Measurements from ENCODE around the gene BRIX1. TPM values are rescaled to one million over a fixed set of nuclear protein-coding genes. Genes with fewer than 3 reads are reported as not detected.

BRIX1 gene
- total and polyA plus RNA-seq, 2 donors (not counting 3 experiments of a cell fraction or from before 2014, with no cell fraction given), result 14.0 to 28.4 TPM

DNA sequence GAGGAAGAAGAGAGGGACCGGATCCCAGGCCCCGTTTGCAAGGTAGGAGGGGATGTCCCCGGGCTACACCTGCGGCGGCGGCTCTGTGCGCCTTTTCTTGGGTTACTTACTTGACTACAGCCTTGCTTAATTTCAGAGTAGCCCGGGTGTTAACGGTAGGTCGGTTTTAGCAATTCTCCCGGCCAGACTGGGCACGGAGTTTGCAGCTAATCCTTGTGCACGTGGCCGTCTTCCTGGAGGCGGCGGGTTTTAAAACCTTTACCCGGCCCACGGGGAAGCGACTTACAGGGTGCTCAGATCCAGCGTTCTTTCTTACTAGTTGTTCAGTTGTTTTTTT, 313 bp downstream of the BRIX1 start:
- peaks cover under 1 to 9% of the 10 kb centered on the region in 2 experiments for H3K36me3 ChIP-seq (ENCODE audit: control insufficient read depth in 2 of 2, extremely low read depth in 1 of 2, insufficient read depth in 2 of 2, low read length in 2 of 2)
- dilution Hi-C loops (cut with MboI; ENCODE audit: extremely low pct_ligation_motif_present, low sequenced_read_pairs), result loop anchor here (25.0 kb wide), 1 partner anchor 429 kb away; no protein-coding TSS in a partner anchor
- ChIA-PET POLR2A (interaction anchor here (0.6 to 1.6 kb wide), 3 partner anchors 8 to 187 kb away, joined by 3 to 12 read pairs (median 3); partner anchors contain the start of gene DNAJC21), CTCF (interaction anchor here (0.9 to 2.3 kb wide), 10 partner anchors 8 to 444 kb away, joined by 3 to 14 read pairs (median 5); partner anchors contain the start of gene DNAJC21)
- no peaks in the 10 kb centered on the region for H4K20me1 ChIP-seq (replicated peaks; ENCODE audit: control insufficient read depth, extremely low read depth, insufficient read depth, low read length)
- DNase-seq (ENCODE audit: low read depth, low spot score) (no peak), FAIRE-seq (no peak)
- peak overlapping the region; percentile 90 for H3K9ac ChIP-seq (replicated peaks; ENCODE audit: extremely low read depth, insufficient read depth, low read length)
- peak overlapping the region; percentile 64 for H3K27ac ChIP-seq (ENCODE audit: insufficient read depth, low read depth, low read length)
- TF ChIP-seq, protein P1, sequence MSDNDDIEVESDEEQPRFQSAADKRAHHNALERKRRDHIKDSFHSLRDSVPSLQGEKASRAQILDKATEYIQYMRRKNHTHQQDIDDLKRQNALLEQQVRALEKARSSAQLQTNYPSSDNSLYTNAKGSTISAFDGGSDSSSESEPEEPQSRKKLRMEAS (IDR thresholded peaks at IDR 0.05; ENCODE audit: insufficient read depth, insufficient read length), result no peak
- TF ChIP-seq, protein P2, sequence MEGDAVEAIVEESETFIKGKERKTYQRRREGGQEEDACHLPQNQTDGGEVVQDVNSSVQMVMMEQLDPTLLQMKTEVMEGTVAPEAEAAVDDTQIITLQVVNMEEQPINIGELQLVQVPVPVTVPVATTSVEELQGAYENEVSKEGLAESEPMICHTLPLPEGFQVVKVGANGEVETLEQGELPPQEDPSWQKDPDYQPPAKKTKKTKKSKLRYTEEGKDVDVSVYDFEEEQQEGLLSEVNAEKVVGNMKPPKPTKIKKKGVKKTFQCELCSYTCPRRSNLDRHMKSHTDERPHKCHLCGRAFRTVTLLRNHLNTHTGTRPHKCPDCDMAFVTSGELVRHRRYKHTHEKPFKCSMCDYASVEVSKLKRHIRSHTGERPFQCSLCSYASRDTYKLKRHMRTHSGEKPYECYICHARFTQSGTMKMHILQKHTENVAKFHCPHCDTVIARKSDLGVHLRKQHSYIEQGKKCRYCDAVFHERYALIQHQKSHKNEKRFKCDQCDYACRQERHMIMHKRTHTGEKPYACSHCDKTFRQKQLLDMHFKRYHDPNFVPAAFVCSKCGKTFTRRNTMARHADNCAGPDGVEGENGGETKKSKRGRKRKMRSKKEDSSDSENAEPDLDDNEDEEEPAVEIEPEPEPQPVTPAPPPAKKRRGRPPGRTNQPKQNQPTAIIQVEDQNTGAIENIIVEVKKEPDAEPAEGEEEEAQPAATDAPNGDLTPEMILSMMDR (IDR thresholded peaks at IDR 0.05; ENCODE audit: extremely low read depth in 1 of 2, insufficient read depth in 1 of 2, low read depth in 1 of 2, low read length in 2 of 2), result no peak
- no peak for TF ChIP-seq POLR2AphosphoS5 (IDR thresholded peaks at IDR 0.05; ENCODE audit: insufficient read depth, low read depth, low read length)
- TF ChIP-seq MYC (IDR thresholded peaks at IDR 0.05; ENCODE audit: low read depth, low read length), result peak; percentile 14
- TF ChIP-seq EZH2 (IDR thresholded peaks at IDR 0.05; ENCODE audit: borderline replicate concordance, low read depth, low read length, severe bottlenecking), result no peak
- no peak for TF ChIP-seq GATA2 (IDR thresholded peaks at IDR 0.05; ENCODE audit: insufficient read depth, insufficient read length, low read depth, low read length)
- no peak for TF ChIP-seq JUN (IDR thresholded peaks at IDR 0.05; ENCODE audit: borderline replicate concordance, insufficient read depth, insufficient read length, low read depth)
- TF ChIP-seq FOS (IDR thresholded peaks at IDR 0.05; ENCODE audit: borderline replicate concordance, insufficient read depth, low read length), result no peak
- H3K9me1 ChIP-seq (replicated peaks; ENCODE audit: control insufficient read depth, extremely low read depth, insufficient read depth, low read length), result no peaks in the 10 kb centered on the region
- H2AFZ ChIP-seq (ENCODE audit: low read depth, low read length), result peak overlapping the region; percentile 66
- no peaks in the 10 kb centered on the region for H3K27me3 ChIP-seq (ENCODE audit: control insufficient read depth in 2 of 2, insufficient read depth in 2 of 2, low read length in 2 of 2)
- BruUV-seq (replicated peaks), result TSS peak; percentile 68
- peaks cover 28% of the 10 kb centered on the region for H3K4me1 ChIP-seq (ENCODE audit: control insufficient read depth, extremely low read depth, insufficient read depth, low read length)
- H3K4me2 ChIP-seq (ENCODE audit: insufficient read depth, low read length), result peak overlapping the region; percentile 97
- peaks cover 55% of the 10 kb centered on the region for H3K79me2 ChIP-seq (ENCODE audit: control insufficient read depth, insufficient read depth, low read length)
- intact Hi-C loops (cut with micrococcal nuclease), result loop anchor here (1.0 kb wide), 2 partner anchors 8 to 13 kb away; partner anchors contain the start of gene DNAJC21
- peak overlapping the region; percentile 77 to 97 (median 87) for H3K4me3 ChIP-seq (replicated peaks in 1 of 3; ENCODE audit: insufficient read depth in 1 of 3, low read depth in 1 of 3, low read length in 3 of 3)
- H3K9me3 ChIP-seq (replicated peaks; ENCODE audit: control insufficient read depth, insufficient read depth, low read length), result no peaks in the 10 kb centered on the region
